Activated CD4-positive, alpha-beta T cell treated with anti-CD3 and anti-CD28 coated beads, Interleukin-2, amount 50 U/mL, for 16 hours (primary cell): Measurements from ENCODE around the gene STK32A.

Experiments
- DNase-seq: peaks from one replicate; pipeline ENCODE4 v3.0.0-alpha.2; 2020

Gene STK32A

GRCh38 chr5:147396070-147396823 is 161.4 kb downstream of the STK32A start:
- DNase-seq: no peak

- DNase-seq: no peak
These were observed 162.8 kb downstream of the STK32A start for GRCh38 chr5:147397616-147398015.

GRCh38 chr5:147398860-147399259 is 164.0 kb downstream of the STK32A start:
- DNase-seq: no peak

GRCh38 chr5:147400126-147400809 is 165.4 kb downstream of the STK32A start:
- no peak for DNase-seq

- DNase-seq: no peak
These were observed 166.1 kb downstream of the STK32A start for GRCh38 chr5:147400881-147401280.

- no peak for DNase-seq
These were observed 169.1 kb downstream of the STK32A start for GRCh38 chr5:147403651-147404640.

- no peak for DNase-seq
These were observed 169.9 kb downstream of the STK32A start for GRCh38 chr5:147404706-147405105.

- no peak for DNase-seq
These were observed 171.8 kb downstream of the STK32A start for GRCh38 chr5:147406636-147407035.

GRCh38 chr5:147407094-147407681 is 172.4 kb downstream of the STK32A start:
- no peak for DNase-seq

- no peak for DNase-seq
These were observed 174.2 kb downstream of the STK32A start for GRCh38 chr5:147408980-147409379.

- no peak for DNase-seq
These were observed 175.9 kb downstream of the STK32A start for GRCh38 chr5:147410496-147411358.

GRCh38 chr5:147411359-147412319 is 176.8 kb downstream of the STK32A start:
- no peak for DNase-seq

- DNase-seq: no peak
These were observed 177.7 kb downstream of the STK32A start for GRCh38 chr5:147412561-147412960.

- DNase-seq: no peak
These were observed 178.4 kb downstream of the STK32A start for GRCh38 chr5:147413266-147413665.

- DNase-seq: no peak
These were observed 180.8 kb downstream of the STK32A start for GRCh38 chr5:147415651-147416050.

GRCh38 chr5:147417135-147417813 is 182.4 kb downstream of the STK32A start:
- no peak for DNase-seq

GRCh38 chr5:147418613-147419012 is 183.8 kb downstream of the STK32A start:
- DNase-seq: no peak

- no peak for DNase-seq
These were observed 192.0 kb downstream of the STK32A start for GRCh38 chr5:147426640-147427327.
